ENCODE results near the gene IGSF21.

IGSF21 gene

DNA sequence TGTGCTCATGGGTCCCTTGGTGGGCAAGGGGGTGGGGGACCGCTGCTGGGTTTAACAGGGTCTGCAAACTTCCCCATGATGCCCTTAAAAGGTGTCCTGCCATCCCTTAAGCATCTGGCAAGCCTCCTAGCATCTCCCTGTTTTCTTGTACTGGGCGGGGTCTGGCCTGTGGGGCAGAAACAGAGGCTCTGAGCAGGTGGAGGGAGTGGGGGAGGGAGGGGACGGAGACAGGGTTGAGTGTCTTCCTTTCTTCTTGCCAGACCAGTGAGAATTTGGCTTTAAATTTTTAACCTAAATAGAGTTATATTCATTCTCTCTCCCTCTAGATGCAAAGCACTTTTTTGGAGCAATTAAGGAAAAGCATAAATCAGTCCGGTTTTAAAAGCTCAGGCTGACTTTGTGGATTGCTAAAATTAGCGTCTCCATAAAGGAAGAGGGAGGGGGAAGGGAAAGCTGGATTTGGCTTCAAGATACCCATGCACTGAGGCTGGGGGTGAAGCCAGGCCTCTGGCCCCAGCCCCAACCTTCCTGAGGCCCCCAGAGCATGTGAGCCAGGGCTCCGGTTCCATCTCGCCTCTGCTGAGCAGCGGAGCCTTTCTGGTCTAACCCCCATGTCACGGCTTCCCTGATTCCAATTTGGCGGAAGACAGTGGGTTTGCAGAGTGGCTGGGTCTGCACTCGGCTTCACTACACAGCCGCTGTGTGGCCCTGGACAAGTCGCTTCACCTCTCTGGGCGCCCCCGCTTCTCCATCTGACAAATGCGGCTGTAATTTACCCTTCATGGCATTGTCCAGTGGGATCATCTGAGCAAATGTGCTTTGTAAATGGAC is 25.3 kb downstream of the IGSF21 start:
- no peak for DNase-seq (ENCODE audit: low read depth in 2 of 2)
- TF ChIP-seq, protein P1, sequence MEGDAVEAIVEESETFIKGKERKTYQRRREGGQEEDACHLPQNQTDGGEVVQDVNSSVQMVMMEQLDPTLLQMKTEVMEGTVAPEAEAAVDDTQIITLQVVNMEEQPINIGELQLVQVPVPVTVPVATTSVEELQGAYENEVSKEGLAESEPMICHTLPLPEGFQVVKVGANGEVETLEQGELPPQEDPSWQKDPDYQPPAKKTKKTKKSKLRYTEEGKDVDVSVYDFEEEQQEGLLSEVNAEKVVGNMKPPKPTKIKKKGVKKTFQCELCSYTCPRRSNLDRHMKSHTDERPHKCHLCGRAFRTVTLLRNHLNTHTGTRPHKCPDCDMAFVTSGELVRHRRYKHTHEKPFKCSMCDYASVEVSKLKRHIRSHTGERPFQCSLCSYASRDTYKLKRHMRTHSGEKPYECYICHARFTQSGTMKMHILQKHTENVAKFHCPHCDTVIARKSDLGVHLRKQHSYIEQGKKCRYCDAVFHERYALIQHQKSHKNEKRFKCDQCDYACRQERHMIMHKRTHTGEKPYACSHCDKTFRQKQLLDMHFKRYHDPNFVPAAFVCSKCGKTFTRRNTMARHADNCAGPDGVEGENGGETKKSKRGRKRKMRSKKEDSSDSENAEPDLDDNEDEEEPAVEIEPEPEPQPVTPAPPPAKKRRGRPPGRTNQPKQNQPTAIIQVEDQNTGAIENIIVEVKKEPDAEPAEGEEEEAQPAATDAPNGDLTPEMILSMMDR (IDR thresholded peaks at IDR 0.05; ENCODE audit: low read depth, low read length): no peak
- H3K4me3 ChIP-seq (replicated peaks in 1 of 2; ENCODE audit: low read depth in 2 of 2, low read length in 2 of 2): no peak overlapping the region

DNA sequence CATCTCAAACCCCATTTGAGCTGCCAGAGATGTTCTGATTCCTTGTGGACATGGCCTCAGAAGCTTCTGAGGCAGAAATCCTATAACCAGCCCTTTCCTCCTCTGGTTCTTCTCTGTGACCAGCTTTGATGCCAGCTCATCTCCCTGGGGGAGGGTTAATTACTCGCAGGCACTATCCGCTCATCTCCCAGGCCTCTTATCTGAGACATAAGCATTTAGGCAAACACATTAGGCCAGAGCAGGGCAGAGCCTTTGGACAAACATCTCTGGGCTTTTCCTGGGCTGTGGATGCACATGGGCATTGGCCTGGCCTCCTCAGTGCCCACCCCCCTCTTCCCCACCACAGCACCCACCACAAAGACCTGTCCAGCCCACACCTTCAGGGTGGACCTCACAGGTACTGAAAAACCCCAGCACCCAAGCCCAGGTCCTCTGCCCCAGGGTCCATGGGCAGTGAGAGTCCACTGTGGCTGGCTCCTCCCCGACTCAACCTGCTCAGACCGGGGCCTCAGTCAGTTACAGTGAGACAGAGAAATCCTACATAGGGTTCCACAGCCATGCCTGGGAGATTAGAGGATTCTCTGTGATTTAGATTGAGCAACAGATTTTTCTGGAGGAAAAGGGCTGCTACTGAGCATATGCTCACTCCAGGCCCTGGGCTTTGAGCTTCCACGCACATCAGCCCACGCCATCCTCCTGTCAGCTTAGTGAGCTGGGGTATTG is 26.9 kb downstream of the IGSF21 start:
- no peak overlapping the region for H3K4me3 ChIP-seq (replicated peaks in 1 of 2; ENCODE audit: low read depth in 2 of 2, low read length in 2 of 2)
- TF ChIP-seq, protein P1 (IDR thresholded peaks at IDR 0.05; ENCODE audit: low read depth, low read length): no peak
- no peak for DNase-seq (ENCODE audit: low read depth in 2 of 2)

DNA sequence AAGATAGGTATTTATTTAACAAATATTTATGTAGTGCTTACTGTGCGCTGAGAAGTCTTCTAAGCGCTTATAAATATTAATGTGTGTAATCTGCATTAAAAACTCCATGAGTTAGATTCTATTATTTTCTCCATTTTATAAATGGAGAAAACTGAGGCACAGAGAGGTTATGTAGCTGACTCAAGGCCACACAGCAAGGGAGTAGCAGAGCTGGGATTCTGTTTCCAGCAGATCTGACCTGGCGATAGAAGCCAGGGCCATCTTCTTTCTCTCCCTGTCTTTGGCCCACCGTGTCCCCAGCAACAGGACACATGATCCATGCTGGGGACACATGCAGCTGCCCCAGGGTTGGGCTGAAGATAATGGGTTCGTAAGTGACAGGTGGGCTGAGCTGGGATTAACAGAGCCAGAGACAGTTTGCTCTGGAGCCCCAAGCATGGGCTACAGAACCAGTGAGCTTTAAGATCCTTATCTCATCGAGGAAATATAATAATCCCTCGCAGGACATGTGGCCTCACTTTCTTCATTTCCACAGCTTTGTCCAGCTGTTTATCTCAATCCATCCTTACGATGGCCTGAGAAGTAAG is 30.3 kb downstream of the IGSF21 start:
- TF ChIP-seq, protein P1 (IDR thresholded peaks at IDR 0.05; ENCODE audit: low read depth, low read length): no peak
- H3K4me3 ChIP-seq (replicated peaks in 1 of 2; ENCODE audit: low read depth in 2 of 2, low read length in 2 of 2): no peak overlapping the region
- no peak for DNase-seq (ENCODE audit: low read depth in 2 of 2)

DNA sequence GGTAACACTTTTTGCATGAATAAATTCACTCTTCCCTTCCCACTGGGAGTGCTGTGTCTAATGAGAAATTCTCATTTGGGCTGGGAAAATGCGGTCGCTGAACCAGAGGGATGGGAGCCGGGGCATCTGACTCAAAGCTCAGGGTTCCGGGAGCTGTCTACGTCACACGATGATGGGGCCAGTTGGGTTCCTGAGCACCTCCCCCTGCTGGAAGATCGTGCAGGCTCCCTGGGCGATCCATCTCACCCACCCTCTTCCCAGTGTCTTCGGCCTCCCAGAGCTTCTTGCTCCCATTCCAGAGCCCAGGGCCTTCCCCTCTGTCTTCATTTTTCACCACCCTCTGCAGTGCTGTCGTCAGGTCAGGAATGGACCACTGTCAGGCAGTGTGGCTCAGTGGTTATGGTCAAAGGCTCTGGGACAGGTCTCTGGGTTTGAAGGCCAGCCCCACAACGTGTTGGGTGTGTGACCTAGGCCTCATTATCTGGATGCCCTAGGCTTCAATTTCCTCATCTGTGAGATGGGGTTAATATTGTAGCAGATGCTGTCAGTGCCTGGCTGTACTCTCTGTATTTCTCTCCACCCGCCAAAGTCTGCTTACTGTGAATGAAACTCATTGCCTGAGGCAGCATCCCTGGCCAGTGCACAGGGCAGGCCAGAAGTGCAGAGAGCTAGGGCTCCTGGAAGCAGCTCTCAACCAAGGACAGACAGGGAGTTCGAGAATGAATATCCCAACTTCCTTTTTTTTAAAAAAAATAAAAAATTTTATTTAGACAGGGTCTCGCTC is 31.8 kb downstream of the IGSF21 start:
- TF ChIP-seq, protein P1 (IDR thresholded peaks at IDR 0.05; ENCODE audit: low read depth, low read length): no peak
- DNase-seq (ENCODE audit: low read depth in 2 of 2): no peak
- H3K4me3 ChIP-seq (replicated peaks in 1 of 2; ENCODE audit: low read depth in 2 of 2, low read length in 2 of 2): no peak overlapping the region

DNA sequence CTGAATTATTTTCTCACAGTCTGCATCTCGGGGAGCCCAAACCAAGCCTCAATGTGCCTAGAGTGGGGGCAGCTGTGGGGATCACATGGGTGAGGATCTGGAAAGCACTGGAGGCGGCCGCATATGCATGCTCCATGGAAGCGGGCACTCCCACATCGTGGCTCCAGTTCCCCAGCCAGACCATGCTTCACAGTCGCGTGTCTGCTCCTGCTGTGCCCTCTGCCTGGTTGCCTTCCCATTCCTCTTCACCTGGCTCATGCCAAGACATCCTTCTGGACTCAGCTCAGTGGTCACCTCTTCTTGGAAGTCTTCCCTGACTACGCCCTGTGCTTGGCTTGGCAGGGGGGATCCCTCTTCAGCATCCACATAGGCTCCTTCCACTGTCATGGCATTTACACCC is 32.8 kb downstream of the IGSF21 start:
- TF ChIP-seq, protein P1 (IDR thresholded peaks at IDR 0.05; ENCODE audit: low read depth, low read length): no peak
- no peak for DNase-seq (ENCODE audit: low read depth in 2 of 2)
- no peak overlapping the region for H3K4me3 ChIP-seq (replicated peaks in 1 of 2; ENCODE audit: low read depth in 2 of 2, low read length in 2 of 2)

DNA sequence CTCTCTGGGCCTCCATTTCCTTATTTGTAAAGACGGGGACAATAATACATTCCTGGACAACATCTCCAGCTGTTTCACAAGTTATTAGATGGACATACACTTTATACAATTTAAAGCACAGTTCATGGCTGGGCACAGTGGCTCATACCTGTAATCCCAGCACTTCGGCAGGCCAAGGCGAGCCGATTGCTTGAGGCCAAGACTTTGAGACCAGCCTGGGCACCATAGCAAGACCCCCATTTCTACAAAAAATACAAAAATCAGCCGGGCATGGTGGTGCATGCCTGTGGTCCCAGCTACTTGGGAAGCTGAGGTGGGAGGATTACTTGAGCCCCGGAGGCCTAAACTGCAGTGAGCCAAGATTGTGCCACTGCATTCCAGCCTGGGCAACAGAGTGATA is 34.1 kb downstream of the IGSF21 start:
- TF ChIP-seq, protein P1 (IDR thresholded peaks at IDR 0.05; ENCODE audit: low read depth, low read length): no peak
- DNase-seq (ENCODE audit: low read depth in 2 of 2): no peak
- no peak overlapping the region for H3K4me3 ChIP-seq (replicated peaks in 1 of 2; ENCODE audit: low read depth in 2 of 2, low read length in 2 of 2)

Measured in cardiac fibroblast (primary cell).